B cell (primary cell): ENCODE measurements around the gene PRDM15.

Experiments
- CTCF ChIP-seq: fragments of 200-600 bp; IDR thresholded peaks from one replicate; pipeline ENCODE4 v1.8.0; 2022; ENCODE audit warnings: antibody characterized with exemption, mild to moderate bottlenecking
- EZH2 ChIP-seq: IDR thresholded peaks from 2 replicates; pipeline ENCODE4 v1.6.1; 2012; ENCODE audit warnings: borderline replicate concordance, low read depth, mild to moderate bottlenecking, moderate library complexity, low read length; ENCODE audit not compliant: insufficient read depth, poor library complexity, severe bottlenecking

- TF ChIP-seq CTCF = no peak
- TF ChIP-seq EZH2 = no peak
Measured at GRCh38 chr21:41821081-41821755, 57.9 kb downstream of the PRDM15 start.
